WERI-Rb-1 (cell line): ENCODE data around the gene TRMT2A.
A peak's percentile ranks its signal among the peaks of the same experiment; 100 is the strongest.

Experiments
- DNase-seq: peaks from one replicate; pipeline ENCODE4 v3.0.0-alpha.2; 2020
- H3K27ac ChIP-seq: fragments of 250-450 bp; sonication (Bioruptor Pico); 2 replicates; pipeline ENCODE4 v1.5.1; 2020; ENCODE audit warnings: mild to moderate bottlenecking, moderate library complexity
- H3K27me3 ChIP-seq: fragments of 250-450 bp; sonication (Bioruptor Pico); 2 replicates; pipeline ENCODE4 v1.5.1; 2021; ENCODE audit warnings: mild to moderate bottlenecking, low read depth, moderate library complexity; ENCODE audit not compliant: insufficient read depth, severe bottlenecking
- H3K36me3 ChIP-seq: fragments of 250-450 bp; sonication (Bioruptor Pico); 2 replicates; pipeline ENCODE4 v1.5.1; 2020; ENCODE audit warnings: mild to moderate bottlenecking, moderate library complexity
- H3K4me3 ChIP-seq: 2 replicates; pipeline ENCODE4 v1.5.1; 2011; ENCODE audit warnings: low read depth, mild to moderate bottlenecking, control low read depth, low read length
- H3K9me3 ChIP-seq: fragments of 250-450 bp; sonication (Bioruptor Pico); 2 replicates; pipeline ENCODE4 v1.5.1; 2021; ENCODE audit warnings: mild to moderate bottlenecking, moderate library complexity; ENCODE audit not compliant: severe bottlenecking
- CTCF ChIP-seq: IDR thresholded peaks from 2 replicates; pipeline ENCODE4 v1.5.1; 2011; ENCODE audit warnings: low read depth, mild to moderate bottlenecking, control low read depth, inconsistent platforms, low read length

The TRMT2A gene

GRCh38 chr22:20127869-20128618, 11.0 kb upstream of the TRMT2A start:
- DNase-seq = no peak
- Histone ChIP-seq H3K36me3 (peaks cover 49% of the 10 kb centered on the region), H3K27me3 (no peaks in the 10 kb centered on the region), H3K4me3 (no peak overlapping the region), H3K27ac (peak overlapping the region; percentile 59), H3K9me3 (no peaks in the 10 kb centered on the region)
- TF ChIP-seq CTCF = no peak

GRCh38 chr22:20127318-20127868, 10.4 kb upstream of the TRMT2A start:
- Histone ChIP-seq H3K27me3 (no peaks in the 10 kb centered on the region), H3K27ac (peak overlapping the region; percentile 59), H3K9me3 (no peaks in the 10 kb centered on the region), H3K36me3 (peaks cover 50% of the 10 kb centered on the region), H3K4me3 (no peak overlapping the region)
- TF ChIP-seq CTCF = no peak
- DNase-seq = peak; percentile 44

GRCh38 chr22:20126284-20127029, 9.4 kb upstream of the TRMT2A start:
- DNase-seq = no peak
- Histone ChIP-seq H3K9me3 (no peaks in the 10 kb centered on the region), H3K4me3 (no peak overlapping the region), H3K36me3 (peaks cover 59% of the 10 kb centered on the region), H3K27ac (peak overlapping the region; percentile 52), H3K27me3 (no peaks in the 10 kb centered on the region)
- no peak for TF ChIP-seq CTCF

GRCh38 chr22:20125201-20126174, 8.5 kb upstream of the TRMT2A start:
- TF ChIP-seq CTCF = no peak
- Histone ChIP-seq H3K27me3 (no peaks in the 10 kb centered on the region), H3K9me3 (no peaks in the 10 kb centered on the region), H3K36me3 (peaks cover 69% of the 10 kb centered on the region), H3K27ac (peak overlapping the region; percentile 7; the same call in 1 of the 2 replicates), H3K4me3 (no peak overlapping the region)
- no peak for DNase-seq

GRCh38 chr22:20124083-20124787, 7.2 kb upstream of the TRMT2A start:
- no peak for DNase-seq
- Histone ChIP-seq H3K4me3 (no peak overlapping the region), H3K27ac (no peak overlapping the region), H3K9me3 (no peaks in the 10 kb centered on the region), H3K36me3 (peaks cover 82% of the 10 kb centered on the region), H3K27me3 (no peaks in the 10 kb centered on the region)
- no peak for TF ChIP-seq CTCF
